DMS153 treated with DMSO at 0.1 percent for 48 hours (cell line): ENCODE results near the gene TENM3.

Experiments used
- DNase-seq: peaks from one replicate; lab custom pipeline; 2025; ENCODE audit not compliant: unreplicated experiment; lab: John Stamatoyannopoulos, UW

Gene TENM3

GRCh38 chr4:182549356-182549755 lies 306.2 kb downstream of the TENM3 start:
- DNase-seq = no peak

DNA sequence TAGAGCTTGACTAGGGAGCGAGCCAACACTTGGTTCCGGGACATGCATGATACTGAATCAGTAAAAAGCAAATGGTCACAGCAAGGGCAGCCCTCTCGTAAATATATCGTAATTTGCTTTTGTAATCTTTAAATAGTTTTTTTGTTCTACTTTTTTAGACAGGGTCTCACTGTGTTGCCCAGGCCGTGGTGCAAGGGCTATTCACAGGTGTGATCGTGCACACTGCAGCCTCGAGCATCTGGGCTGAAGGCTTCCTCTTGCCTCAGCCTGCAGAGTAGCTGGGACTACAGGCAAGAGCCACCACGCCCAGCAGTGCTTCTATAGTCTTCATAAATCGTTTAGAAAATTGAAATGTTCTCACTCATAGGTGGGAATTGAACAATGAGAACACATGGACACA lies 309.7 kb downstream of the TENM3 start:
- DNase-seq = no peak

DNA sequence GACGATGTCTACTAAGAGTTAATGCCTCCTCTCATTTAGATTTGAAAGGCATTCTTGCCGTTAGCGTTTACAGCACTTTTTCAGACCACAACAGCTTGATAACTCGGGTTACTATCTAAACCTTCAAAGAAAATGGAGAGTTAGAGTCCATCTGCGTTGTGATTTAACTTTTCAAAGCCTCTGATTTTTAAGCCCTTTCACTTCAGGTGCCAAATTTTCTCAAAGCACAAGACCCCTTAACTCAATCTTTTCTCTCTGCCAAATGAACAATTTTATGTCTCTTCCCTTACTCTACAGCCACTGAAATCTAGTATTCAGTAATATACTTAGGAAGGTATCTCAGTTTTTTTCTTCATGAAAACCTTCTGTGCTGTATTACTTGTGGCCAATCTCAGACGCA lies 310.5 kb downstream of the TENM3 start:
- DNase-seq = no peak

DNA sequence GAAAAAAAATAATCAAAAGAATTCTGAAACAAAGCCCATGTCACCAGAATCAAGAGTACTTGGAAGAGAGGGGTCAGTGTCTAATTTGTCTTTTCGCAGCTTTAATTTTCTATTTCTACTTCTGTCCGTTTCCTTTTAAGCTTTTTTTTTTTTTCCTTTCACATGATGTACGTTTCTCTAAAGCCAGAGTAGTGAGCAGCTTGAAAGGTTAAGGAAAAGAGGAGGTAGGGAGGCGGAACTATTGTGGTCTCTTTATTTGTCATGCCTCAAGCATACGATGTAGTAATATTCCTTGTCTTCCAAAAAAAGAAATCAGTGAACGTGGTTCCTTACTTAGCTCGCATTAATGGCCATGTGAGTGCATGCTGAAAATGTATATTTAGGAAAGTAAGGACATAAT lies 311.5 kb downstream of the TENM3 start:
- DNase-seq = no peak

GRCh38 chr4:182555997-182556418 lies 312.8 kb downstream of the TENM3 start:
- DNase-seq = no peak

GRCh38 chr4:182556580-182556979 lies 313.4 kb downstream of the TENM3 start:
- peak; percentile 27 for DNase-seq

DNA sequence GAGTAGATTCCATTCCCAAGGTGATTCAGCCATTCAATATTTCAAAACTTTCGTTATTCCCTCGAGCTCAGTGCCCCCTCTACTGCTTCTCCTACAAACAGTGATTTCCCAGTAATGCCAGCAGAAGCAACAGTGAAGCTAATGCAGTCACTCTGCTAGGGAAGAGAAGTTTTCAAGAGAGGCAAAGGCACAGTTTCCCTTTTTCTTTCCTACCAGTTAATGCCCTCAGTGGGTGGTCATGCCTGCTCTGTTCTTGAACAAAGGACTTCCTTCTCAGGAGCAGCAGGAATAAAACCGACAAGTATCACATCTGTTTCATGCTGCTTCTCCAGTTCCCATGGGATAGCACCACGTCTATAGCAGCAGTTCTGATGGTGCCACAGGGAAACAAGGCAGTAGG lies 317.2 kb downstream of the TENM3 start:
- peak; percentile 59 for DNase-seq

DNA sequence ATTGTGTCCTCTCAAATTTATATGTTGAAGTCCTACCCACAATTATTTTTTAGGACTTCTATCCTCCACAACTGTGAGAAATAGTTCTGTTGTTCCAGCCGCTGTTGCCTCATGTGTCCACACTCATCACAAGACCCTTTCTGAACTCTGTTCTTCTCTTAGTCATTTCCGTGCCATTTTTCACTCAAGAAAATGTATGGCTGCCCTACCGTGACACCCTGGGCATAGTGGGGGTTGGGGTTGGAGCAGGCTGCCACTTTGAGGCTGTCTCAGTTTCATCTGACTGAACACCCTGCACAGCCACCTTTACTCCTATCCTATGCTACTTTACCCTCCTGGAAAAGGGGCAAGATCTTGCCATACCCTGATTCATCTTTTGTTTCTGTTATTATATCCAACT lies 319.1 kb downstream of the TENM3 start:
- no peak for DNase-seq

DNA sequence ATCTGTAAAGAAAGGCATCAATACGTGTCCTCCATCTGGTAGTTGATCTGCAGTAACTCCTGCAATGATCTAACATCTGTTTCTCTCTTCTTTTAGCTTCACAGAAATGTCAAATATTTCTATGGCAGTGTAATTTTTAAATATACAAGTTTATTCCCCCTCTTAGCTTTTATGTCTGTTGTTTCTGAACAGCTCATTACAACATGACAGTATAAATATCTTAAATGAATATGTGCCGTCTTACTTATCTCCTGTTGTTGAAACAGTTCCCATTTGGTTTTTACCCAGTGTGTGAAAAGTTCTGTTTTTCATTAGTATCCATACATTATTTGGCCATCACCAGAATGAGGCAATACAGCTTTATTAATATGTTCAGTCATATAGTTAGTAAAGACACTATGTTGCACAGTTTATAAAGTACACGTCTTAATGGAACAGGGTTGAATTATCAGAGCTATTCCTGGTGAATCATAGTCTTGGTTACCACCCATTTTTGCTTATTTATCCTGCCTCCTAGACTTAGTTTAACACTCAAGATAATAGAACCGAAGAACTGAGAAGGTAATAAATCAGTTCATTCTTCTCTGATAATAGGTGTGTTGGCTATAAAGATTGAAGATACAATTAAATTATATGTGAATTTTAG lies 321.6 kb downstream of the TENM3 start:
- DNase-seq = no peak

GRCh38 chr4:182567119-182567518 lies 323.9 kb downstream of the TENM3 start:
- DNase-seq = no peak

GRCh38 chr4:182569561-182569960 lies 326.4 kb downstream of the TENM3 start:
- no peak for DNase-seq

- DNase-seq = no peak
These were observed 331.5 kb downstream of the TENM3 start for GRCh38 chr4:182574706-182575105.

DNA sequence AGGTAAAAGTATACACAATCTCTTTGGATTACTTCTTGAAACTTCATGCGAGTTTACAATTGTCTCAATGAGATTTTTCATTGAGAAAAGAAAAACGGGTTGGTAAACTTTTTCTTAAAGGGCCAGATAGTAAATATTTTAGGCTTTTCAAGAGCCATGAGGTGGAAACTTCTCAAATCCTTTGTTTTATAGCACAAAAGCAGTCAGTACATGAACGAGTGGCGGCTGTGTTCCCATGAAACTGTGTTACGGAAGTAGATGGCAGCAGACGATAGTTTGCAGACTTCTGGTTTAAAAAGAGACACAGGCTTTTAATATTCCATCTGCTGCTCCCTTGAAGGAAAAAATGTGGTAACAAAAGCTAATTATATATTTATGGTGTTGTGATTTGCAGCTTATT lies 332.0 kb downstream of the TENM3 start:
- no peak for DNase-seq

GRCh38 chr4:182576601-182577289 lies 333.5 kb downstream of the TENM3 start:
- DNase-seq = no peak

- no peak for DNase-seq
These were observed 334.2 kb downstream of the TENM3 start for GRCh38 chr4:182577411-182577810.

DNA sequence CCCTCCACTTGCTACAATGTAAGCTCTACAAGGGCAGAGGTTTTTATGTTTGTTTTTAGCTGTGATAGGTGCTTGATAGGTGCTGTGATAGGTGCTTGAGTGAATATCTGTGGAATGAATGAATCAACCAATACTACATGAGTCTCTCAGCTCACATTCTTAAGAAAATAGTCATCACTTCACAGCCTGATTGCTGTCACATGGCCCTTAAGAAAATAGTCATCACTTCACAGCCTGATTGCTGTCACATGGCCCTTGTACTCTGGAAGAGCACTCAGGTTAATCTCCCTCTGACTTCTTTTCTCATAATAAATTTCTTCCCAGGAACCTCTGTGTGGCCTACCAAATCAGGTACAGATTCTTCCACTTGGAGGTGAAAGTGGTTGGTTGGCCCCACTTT lies 335.2 kb downstream of the TENM3 start:
- DNase-seq = no peak

- no peak for DNase-seq
These were observed 339.0 kb downstream of the TENM3 start for GRCh38 chr4:182582245-182582644.

DNA sequence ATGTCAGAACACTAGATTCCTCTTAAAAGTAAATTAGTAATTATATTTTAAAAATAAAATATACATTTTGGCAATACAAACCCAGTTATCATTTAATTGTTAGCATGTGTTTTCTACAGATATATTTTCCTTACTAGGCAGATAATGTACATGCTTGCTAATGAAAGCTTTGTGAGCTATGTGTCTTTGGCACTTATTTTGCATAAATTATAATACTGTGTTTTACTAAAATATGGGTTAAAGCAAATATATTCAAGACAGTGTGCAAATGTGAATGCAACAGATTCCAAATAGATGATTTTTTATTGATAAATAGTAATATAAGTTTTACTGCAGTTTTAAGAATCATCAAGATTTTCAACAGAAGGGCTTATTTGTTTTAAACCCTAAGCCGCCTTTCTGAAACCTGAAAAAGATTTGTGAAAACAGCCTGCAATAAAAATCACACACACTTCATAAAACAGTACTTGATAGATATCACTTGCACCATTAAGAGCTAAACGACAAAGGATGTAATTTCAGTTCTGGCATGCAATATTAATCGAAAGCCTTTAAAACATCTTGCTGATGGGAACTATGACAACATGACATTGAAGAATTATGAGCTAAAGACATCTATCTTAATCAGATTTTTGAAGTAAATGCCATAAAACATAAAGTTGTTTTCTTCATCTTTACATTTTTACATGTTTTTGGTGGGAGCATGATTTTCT lies 340.7 kb downstream of the TENM3 start:
- no peak for DNase-seq

GRCh38 chr4:182585321-182585720 lies 342.1 kb downstream of the TENM3 start:
- no peak for DNase-seq

- DNase-seq = no peak
These were observed 345.9 kb downstream of the TENM3 start for GRCh38 chr4:182589100-182589499.

GRCh38 chr4:182593402-182593801 lies 350.2 kb downstream of the TENM3 start:
- DNase-seq = no peak

DNA sequence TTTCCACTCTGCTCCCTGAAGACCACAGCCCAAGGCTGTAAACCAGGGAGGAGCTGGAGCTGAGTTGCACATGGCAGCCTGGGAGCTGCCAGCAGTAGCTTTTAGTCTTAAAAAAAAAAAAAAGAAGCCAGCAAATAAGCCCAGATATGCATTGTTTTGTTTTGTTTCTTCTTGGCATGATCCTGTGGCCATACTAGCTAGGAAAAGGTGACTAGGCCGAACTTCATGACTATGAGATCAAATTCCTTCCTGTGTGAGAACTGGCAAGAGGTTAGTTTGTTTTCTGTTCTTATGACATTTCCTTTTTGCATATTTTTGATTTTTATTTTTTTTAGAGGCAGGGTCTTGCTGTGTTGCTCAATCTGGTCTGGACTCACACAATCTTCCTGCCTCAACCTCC lies 350.7 kb downstream of the TENM3 start:
- DNase-seq = no peak
